ENCODE results near the gene SLC2A13.
"Not testable (repeated sequence)": the region's sequence is repeated elsewhere in the genome, so short reads cannot be mapped to it uniquely, and the experiment has no call there.

SLC2A13 gene

DNA sequence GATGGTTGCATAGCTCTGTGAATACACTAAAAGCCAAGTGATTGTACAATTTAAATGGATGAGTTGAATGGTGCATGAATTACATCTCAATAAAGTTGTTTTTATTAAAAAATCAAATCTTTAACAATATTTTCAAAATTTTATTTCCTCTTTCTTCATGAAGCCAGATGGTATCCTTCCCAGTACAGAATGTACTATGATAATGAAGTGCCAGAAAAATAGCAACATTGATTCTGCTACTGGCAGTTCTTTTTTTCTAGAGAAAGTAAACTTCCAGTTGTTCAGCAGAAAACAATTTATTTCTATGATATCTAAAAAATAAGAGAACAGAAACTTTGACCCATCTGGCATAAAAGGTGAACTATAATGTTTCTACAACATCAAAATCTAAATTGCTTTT lies 61.5 kb downstream of the SLC2A13 start:
- no peaks in the 10 kb centered on the region for H3K36me3 Mint-ChIP-seq
- DNase-seq: no peak
- H3K4me1 Mint-ChIP-seq: no peaks in the 10 kb centered on the region
- H3K9me3 Mint-ChIP-seq: no peaks in the 10 kb centered on the region
- CTCF ChIA-PET: no interaction called here
- H3K27ac Mint-ChIP-seq: no peak overlapping the region
- no peaks in the 10 kb centered on the region for H3K27me3 Mint-ChIP-seq
- no peak overlapping the region for H3K4me3 Mint-ChIP-seq

- Mint-ChIP-seq H3K27me3 (no peaks in the 10 kb centered on the region), H3K9me3 (no peaks in the 10 kb centered on the region), H3K4me3 (no peak overlapping the region), H3K36me3 (no peaks in the 10 kb centered on the region), H3K4me1 (no peaks in the 10 kb centered on the region), H3K27ac (no peak overlapping the region)
- no peak for DNase-seq
- CTCF ChIA-PET: no interaction called here
These were observed 66.3 kb downstream of the SLC2A13 start for GRCh38 chr12:40039598-40039997.

GRCh38 chr12:40038619-40039018 lies 67.3 kb downstream of the SLC2A13 start:
- Mint-ChIP-seq H3K27me3 (no peaks in the 10 kb centered on the region), H3K4me1 (no peaks in the 10 kb centered on the region), H3K36me3 (no peaks in the 10 kb centered on the region), H3K4me3 (no peak overlapping the region), H3K27ac (no peak overlapping the region), H3K9me3 (no peaks in the 10 kb centered on the region)
- CTCF ChIA-PET: interaction anchor here (2.4 kb wide), 1 partner anchor 28 kb away, joined by 6 read pairs; no protein-coding TSS in a partner anchor
- no peak for DNase-seq

GRCh38 chr12:40034712-40035111 lies 71.2 kb downstream of the SLC2A13 start:
- Mint-ChIP-seq H3K4me3 (no peak overlapping the region), H3K27ac (no peak overlapping the region), H3K9me3 (no peaks in the 10 kb centered on the region), H3K36me3 (no peaks in the 10 kb centered on the region), H3K4me1 (no peaks in the 10 kb centered on the region), H3K27me3 (no peaks in the 10 kb centered on the region)
- CTCF ChIA-PET: no interaction called here
- DNase-seq: no peak

GRCh38 chr12:40034156-40034555 lies 71.7 kb downstream of the SLC2A13 start:
- CTCF ChIA-PET: no interaction called here
- Mint-ChIP-seq H3K9me3 (no peaks in the 10 kb centered on the region), H3K4me3 (no peak overlapping the region), H3K27me3 (no peaks in the 10 kb centered on the region), H3K27ac (no peak overlapping the region), H3K36me3 (no peaks in the 10 kb centered on the region), H3K4me1 (no peaks in the 10 kb centered on the region)
- no peak for DNase-seq

DNA sequence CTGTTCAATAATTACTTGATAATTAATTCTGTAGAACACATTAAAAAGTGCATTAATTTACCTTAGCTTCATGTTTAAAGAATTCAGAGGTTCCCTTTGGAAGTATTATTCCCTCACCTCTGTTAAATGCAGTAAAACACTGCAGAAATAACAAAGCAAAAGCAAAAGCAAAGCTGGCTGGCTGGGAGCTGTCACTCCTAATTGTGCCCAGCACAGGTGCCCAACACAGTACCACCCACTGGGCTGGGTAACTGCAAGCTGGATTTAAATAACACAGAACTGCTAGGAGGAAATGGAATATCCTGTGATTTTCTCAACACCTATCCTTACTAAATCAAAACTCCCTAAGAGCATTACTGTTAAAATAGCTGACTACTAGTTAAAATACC lies 72.6 kb downstream of the SLC2A13 start:
- Mint-ChIP-seq H3K36me3 (no peaks in the 10 kb centered on the region), H3K9me3 (no peaks in the 10 kb centered on the region), H3K27ac (no peak overlapping the region), H3K4me3 (no peak overlapping the region), H3K4me1 (no peaks in the 10 kb centered on the region), H3K27me3 (no peaks in the 10 kb centered on the region)
- CTCF ChIA-PET: interaction anchor here (1.0 to 1.8 kb wide), 2 partner anchors 22 to 32 kb away, joined by 3 to 6 read pairs; no protein-coding TSS in a partner anchor
- no peak for DNase-seq

DNA sequence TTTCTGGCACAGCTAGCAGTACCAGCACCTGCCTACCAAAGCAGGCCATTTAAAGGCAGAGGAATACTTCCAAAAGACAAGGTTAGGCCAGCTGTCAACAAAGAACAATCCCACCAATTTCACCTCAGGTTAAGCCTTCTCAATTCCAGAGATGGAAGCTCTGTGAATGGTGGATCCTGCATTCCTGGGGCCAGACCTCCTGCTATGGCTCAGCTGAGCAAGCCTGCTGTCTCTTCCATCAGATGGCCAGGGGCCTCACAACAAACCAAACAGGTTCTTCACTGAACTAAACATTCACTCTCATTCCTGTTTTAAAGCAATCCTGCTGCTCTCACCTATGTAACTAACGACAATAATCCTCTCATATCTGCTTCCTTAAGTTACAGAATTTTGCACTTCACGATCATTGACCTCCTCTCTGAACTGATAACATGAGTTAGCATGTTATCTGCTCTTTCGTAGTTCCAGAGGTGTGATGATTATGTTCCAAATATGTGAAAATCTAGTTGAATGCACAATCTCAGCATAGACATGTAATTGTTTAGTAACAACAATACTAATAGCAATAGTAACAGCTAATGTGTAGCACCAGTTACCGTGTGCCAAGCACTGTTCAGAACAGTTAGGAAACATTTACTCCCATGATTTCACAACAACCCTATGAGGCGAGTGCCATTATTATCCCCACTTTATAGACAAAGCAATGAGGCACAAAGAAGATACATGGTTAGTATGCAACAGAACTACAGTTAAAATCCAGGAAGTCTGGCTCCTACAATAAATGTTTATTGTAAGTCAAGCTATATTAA lies 73.2 kb downstream of the SLC2A13 start:
- Mint-ChIP-seq H3K4me3 (no peak overlapping the region), H3K27ac (no peak overlapping the region), H3K27me3 (no peaks in the 10 kb centered on the region), H3K4me1 (no peaks in the 10 kb centered on the region), H3K36me3 (no peaks in the 10 kb centered on the region), H3K9me3 (no peaks in the 10 kb centered on the region)
- DNase-seq: no peak
- CTCF ChIA-PET: interaction anchor here (1.0 to 1.8 kb wide), 2 partner anchors 22 to 33 kb away, joined by 3 to 6 read pairs; no protein-coding TSS in a partner anchor

GRCh38 chr12:40031965-40032364 lies 73.9 kb downstream of the SLC2A13 start:
- Mint-ChIP-seq H3K9me3 (no peaks in the 10 kb centered on the region), H3K36me3 (no peaks in the 10 kb centered on the region), H3K27ac (no peak overlapping the region), H3K27me3 (no peaks in the 10 kb centered on the region), H3K4me1 (no peaks in the 10 kb centered on the region), H3K4me3 (no peak overlapping the region)
- CTCF ChIA-PET: no interaction called here
- DNase-seq: no peak

DNA sequence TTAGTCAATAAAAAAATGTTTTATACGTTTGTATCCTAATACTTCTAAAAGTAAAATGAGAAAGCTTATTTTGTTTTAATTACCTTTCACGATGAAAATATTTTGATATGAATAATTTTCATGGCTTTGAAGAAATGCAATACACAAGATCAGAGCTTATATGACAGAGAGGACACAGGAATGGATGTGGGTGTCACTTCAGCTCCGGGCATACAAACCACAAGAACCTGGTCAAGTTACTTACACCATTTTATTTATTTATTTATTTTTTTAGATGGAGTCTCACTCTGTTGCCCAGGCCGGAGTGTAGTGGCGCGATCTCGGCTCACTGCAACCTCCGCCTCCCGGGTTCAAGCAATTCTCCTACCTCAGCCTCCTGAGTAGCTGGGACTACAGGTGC lies 74.9 kb downstream of the SLC2A13 start:
- H3K4me1 Mint-ChIP-seq, H3K4me3 Mint-ChIP-seq, H3K27ac Mint-ChIP-seq, H3K9me3 Mint-ChIP-seq, H3K27me3 Mint-ChIP-seq, CTCF ChIA-PET, DNase-seq, H3K36me3 Mint-ChIP-seq: not testable (repeated sequence)

DNA sequence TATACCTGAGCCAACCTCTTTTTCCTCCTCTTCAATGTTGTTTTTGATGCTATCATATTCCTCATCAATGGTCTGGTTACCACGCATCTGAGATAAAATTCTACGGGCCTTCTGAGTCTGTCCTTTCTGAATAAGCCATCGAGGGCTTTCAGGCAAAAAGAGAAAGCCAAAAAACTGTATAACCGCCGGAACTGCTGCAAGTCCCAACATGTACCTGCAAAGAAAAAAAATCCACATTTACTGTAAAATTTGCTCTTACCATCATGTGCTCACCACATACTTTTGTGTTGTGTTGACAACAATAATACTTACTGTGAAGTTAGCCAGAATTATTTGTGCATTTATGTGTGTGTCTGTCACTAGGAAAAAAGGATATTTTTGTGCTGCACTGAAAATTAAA lies 77.6 kb downstream of the SLC2A13 start:
- no peaks in the 10 kb centered on the region for H3K36me3 Mint-ChIP-seq
- CTCF ChIA-PET: no interaction called here
- no peak overlapping the region for H3K4me3 Mint-ChIP-seq
- DNase-seq: no peak
- peaks cover 2% of the 10 kb centered on the region for H3K4me1 Mint-ChIP-seq
- no peaks in the 10 kb centered on the region for H3K27me3 Mint-ChIP-seq
- no peaks in the 10 kb centered on the region for H3K9me3 Mint-ChIP-seq
- no peak overlapping the region for H3K27ac Mint-ChIP-seq

DNA sequence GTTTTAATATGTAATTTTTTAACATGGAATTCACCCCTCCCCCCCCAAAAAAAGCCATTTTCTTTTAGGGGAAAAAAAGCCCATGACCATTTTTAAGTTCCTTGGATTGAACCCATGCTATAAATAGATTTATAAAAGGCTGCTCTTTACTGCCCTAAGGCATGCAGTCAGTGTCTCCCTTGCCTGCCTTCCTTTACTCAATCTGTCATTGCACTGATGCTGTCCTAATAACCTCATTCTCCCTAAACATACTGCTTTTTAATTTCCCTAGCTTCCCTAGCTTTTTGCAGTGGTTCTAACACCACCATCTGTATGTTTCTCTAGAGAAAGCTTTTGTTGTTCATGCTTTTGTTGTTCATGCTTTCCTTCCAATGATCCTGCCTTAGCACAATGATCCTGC lies 83.0 kb downstream of the SLC2A13 start:
- H3K4me1 Mint-ChIP-seq: peaks cover 2% of the 10 kb centered on the region
- H3K27me3 Mint-ChIP-seq: no peaks in the 10 kb centered on the region
- no peaks in the 10 kb centered on the region for H3K36me3 Mint-ChIP-seq
- H3K4me3 Mint-ChIP-seq: no peak overlapping the region
- H3K27ac Mint-ChIP-seq: no peak overlapping the region
- no peak for DNase-seq
- CTCF ChIA-PET: interaction anchor here (0.6 kb wide), 1 partner anchor 88 kb away, joined by 3 read pairs; no protein-coding TSS in a partner anchor
- H3K9me3 Mint-ChIP-seq: no peaks in the 10 kb centered on the region

- H3K27me3 Mint-ChIP-seq: no peaks in the 10 kb centered on the region
- H3K9me3 Mint-ChIP-seq: no peaks in the 10 kb centered on the region
- no peak overlapping the region for H3K4me3 Mint-ChIP-seq
- H3K27ac Mint-ChIP-seq: no peak overlapping the region
- CTCF ChIA-PET: no interaction called here
- H3K4me1 Mint-ChIP-seq: peaks cover 5% of the 10 kb centered on the region
- DNase-seq: no peak
- H3K36me3 Mint-ChIP-seq: no peaks in the 10 kb centered on the region
These were observed 85.6 kb downstream of the SLC2A13 start for GRCh38 chr12:40020261-40020691.

DNA sequence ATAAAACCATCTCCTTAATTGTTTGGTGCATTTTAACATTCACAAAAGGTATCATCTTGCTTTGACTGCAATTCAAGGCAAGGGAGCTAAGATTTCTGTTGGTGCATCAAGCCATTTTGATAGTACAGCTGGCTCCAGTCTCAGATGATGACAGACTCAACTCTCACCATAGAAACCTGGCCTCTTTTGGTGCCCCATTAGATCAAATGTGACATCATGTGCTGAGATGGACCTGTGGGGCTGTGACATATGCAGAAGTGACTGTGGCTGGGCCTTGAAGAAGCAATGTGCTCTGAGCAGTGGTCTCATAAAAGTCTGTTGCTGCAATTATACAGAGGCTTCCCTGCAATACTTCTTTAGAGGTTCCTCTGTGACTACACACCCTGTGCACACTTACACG lies 88.4 kb downstream of the SLC2A13 start:
- DNase-seq: no peak
- CTCF ChIA-PET: no interaction called here
- Mint-ChIP-seq H3K36me3 (no peaks in the 10 kb centered on the region), H3K4me1 (peaks cover 7% of the 10 kb centered on the region), H3K4me3 (no peak overlapping the region), H3K27me3 (no peaks in the 10 kb centered on the region), H3K9me3 (no peaks in the 10 kb centered on the region), H3K27ac (no peak overlapping the region)

DNA sequence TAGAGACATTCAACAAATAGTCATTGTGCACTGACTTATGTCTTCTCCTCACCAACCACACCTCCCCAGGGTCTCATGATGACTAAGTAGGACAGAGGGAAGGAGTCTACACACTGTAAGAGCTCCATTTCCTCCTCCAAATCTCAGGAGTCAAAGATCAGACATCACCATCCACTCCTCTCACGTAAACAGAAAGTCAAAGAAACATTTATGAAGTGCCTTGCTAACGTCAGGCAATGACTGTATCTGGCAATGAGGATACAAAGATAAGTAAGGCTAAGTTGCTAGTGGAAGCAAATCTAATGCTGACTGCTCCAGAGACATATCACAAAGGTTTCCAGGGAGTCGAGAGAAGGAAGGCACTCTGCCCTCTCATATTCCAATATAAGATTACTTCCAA lies 88.9 kb downstream of the SLC2A13 start:
- H3K9me3 Mint-ChIP-seq: no peaks in the 10 kb centered on the region
- CTCF ChIA-PET: no interaction called here
- no peak overlapping the region for H3K4me3 Mint-ChIP-seq
- H3K27ac Mint-ChIP-seq: no peak overlapping the region
- no peak for DNase-seq
- no peaks in the 10 kb centered on the region for H3K36me3 Mint-ChIP-seq
- peaks cover 7% of the 10 kb centered on the region for H3K4me1 Mint-ChIP-seq
- H3K27me3 Mint-ChIP-seq: no peaks in the 10 kb centered on the region

DNA sequence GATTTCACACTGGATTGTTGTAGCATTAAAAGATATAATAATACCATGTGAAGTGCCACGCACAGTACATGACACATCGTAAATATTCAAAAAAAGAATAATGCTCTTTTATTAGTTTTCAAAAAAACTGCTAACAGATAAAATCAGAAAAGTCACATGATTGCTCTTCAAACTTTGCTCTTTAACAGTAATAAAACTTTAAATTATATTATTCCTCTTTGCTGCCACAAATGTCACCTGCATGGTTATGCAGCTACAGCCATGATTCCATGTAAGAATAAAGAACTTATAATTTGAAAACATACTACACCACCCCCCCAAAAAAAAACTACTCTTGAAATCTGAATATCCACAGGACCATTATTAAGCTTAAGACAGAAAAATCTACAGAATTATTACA lies 90.0 kb downstream of the SLC2A13 start:
- H3K4me3 Mint-ChIP-seq: no peak overlapping the region
- H3K4me1 Mint-ChIP-seq: peaks cover 13% of the 10 kb centered on the region
- no peaks in the 10 kb centered on the region for H3K27me3 Mint-ChIP-seq
- H3K9me3 Mint-ChIP-seq: no peaks in the 10 kb centered on the region
- DNase-seq: no peak
- no peak overlapping the region for H3K27ac Mint-ChIP-seq
- no peaks in the 10 kb centered on the region for H3K36me3 Mint-ChIP-seq
- CTCF ChIA-PET: no interaction called here
